Measurements from ENCODE around the gene LIAS.

DNA sequence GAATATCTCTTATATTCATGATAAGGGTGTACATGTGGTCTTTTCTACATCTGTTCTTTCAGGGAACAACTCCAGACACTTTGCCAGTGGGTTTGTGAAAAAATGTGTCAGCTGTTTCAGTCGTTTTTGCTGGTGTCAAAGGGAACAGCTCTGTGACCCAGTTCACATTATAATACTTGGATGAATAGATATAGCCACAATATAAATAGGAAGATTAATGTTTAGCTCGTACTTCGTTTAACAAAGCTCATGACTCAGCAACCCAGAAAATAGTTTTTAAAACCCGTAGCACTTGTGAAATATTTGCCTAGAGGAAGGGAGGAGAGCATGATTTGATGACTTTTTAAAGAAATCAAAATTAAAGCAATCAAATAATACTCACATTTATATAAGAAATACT is 7.9 kb downstream of the LIAS start:
- TF ChIP-seq CTCF (conservative IDR thresholded peaks at IDR 0.05 in 1 of 2, IDR thresholded peaks at IDR 0.05 in 1 of 2; ENCODE audit: extremely low read depth in 1 of 2, insufficient read depth in 1 of 2, low read depth in 1 of 2, low read length in 2 of 2): no peak
- no peak for TF ChIP-seq EZH2 (IDR thresholded peaks at IDR 0.05; ENCODE audit: borderline replicate concordance, low read length)

Data from mammary epithelial cell (primary cell).